ENCODE data around the gene UFD1.

GRCh38 chr22:19410941-19411689 lies 67.9 kb downstream of the UFD1 start:
- TF ChIP-seq EP300 (IDR thresholded peaks at IDR 0.05; ENCODE audit: borderline replicate concordance in 1 of 2, low read depth in 1 of 2, low read length in 1 of 2) (no peak), GABPA (IDR thresholded peaks at IDR 0.05; ENCODE audit: low read depth) (no peak), TAF1 (IDR thresholded peaks at IDR 0.05; ENCODE audit: borderline replicate concordance, low read depth, low read length) (no peak), POLR2AphosphoS5 (IDR thresholded peaks at IDR 0.05; ENCODE audit: low read depth, low read length) (no peak), SIN3A (IDR thresholded peaks at IDR 0.05; ENCODE audit: borderline replicate concordance, low read depth, low read length) (no peak), YY1 (IDR thresholded peaks at IDR 0.05; ENCODE audit: low read depth) (no peak), EZH2phosphoT487 (IDR thresholded peaks at IDR 0.05; ENCODE audit: borderline replicate concordance, low read depth) (no peak), FOXM1 (IDR thresholded peaks at IDR 0.05; ENCODE audit: low read depth) (no peak), TCF12 (IDR thresholded peaks at IDR 0.05) (no peak), RAD21 (IDR thresholded peaks at IDR 0.05; ENCODE audit: low read length) (no peak), PBX3 (IDR thresholded peaks at IDR 0.05) (no peak)
- TF ChIP-seq, protein P1, sequence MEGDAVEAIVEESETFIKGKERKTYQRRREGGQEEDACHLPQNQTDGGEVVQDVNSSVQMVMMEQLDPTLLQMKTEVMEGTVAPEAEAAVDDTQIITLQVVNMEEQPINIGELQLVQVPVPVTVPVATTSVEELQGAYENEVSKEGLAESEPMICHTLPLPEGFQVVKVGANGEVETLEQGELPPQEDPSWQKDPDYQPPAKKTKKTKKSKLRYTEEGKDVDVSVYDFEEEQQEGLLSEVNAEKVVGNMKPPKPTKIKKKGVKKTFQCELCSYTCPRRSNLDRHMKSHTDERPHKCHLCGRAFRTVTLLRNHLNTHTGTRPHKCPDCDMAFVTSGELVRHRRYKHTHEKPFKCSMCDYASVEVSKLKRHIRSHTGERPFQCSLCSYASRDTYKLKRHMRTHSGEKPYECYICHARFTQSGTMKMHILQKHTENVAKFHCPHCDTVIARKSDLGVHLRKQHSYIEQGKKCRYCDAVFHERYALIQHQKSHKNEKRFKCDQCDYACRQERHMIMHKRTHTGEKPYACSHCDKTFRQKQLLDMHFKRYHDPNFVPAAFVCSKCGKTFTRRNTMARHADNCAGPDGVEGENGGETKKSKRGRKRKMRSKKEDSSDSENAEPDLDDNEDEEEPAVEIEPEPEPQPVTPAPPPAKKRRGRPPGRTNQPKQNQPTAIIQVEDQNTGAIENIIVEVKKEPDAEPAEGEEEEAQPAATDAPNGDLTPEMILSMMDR (IDR thresholded peaks at IDR 0.05) = no peak
- TF ChIP-seq, protein P2, sequence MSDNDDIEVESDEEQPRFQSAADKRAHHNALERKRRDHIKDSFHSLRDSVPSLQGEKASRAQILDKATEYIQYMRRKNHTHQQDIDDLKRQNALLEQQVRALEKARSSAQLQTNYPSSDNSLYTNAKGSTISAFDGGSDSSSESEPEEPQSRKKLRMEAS (IDR thresholded peaks at IDR 0.05; ENCODE audit: low read depth) = no peak
- TF ChIP-seq, protein P3, sequence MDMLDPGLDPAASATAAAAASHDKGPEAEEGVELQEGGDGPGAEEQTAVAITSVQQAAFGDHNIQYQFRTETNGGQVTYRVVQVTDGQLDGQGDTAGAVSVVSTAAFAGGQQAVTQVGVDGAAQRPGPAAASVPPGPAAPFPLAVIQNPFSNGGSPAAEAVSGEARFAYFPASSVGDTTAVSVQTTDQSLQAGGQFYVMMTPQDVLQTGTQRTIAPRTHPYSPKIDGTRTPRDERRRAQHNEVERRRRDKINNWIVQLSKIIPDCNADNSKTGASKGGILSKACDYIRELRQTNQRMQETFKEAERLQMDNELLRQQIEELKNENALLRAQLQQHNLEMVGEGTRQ (IDR thresholded peaks at IDR 0.05; ENCODE audit: borderline replicate concordance, low read depth, low read length) = no peak

Data from SK-N-SH (cell line).